Hematopoietic multipotent progenitor cell treated with erythropoietin and hydrocortisone succinate and interleukin-3 and kit ligand, for 8 days (in vitro differentiated cells): ENCODE results near the gene GAGE12E.
"Not testable (repeated sequence)": the region's sequence is repeated elsewhere in the genome, so short reads cannot be mapped to it uniquely, and the experiment has no call there.

ENCODE experiments used
- DNase-seq: peaks from one replicate; pipeline ENCODE4 v3.0.0-alpha.2; 2015

The GAGE12E gene

DNA sequence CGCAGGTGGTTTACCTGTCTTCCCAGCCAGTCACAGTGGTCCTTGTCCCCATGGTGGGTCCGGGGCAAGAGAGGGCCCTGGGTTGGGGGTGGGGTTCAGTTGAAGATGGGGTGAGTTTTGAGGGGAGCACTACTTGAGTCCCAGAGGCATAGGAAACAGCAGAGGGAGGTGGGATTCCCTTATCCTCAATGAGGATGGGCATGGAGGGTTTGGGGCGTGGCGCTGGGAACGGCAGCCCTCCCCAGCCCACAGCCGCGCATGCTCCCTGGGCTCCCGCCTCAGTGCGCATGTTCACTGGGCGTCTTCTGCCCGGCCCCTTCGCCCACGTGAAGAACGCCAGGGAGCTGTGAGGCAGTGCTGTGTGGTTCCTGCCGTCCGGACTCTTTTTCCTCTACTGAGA is at the start of gene GAGE12E:
GAGE12E (plus strand) TSS at position 301 of the 400 bp plus-strand sequence. CDS start 1,155 bp downstream, outside the sequence.
- not testable (repeated sequence) for DNase-seq

DNA sequence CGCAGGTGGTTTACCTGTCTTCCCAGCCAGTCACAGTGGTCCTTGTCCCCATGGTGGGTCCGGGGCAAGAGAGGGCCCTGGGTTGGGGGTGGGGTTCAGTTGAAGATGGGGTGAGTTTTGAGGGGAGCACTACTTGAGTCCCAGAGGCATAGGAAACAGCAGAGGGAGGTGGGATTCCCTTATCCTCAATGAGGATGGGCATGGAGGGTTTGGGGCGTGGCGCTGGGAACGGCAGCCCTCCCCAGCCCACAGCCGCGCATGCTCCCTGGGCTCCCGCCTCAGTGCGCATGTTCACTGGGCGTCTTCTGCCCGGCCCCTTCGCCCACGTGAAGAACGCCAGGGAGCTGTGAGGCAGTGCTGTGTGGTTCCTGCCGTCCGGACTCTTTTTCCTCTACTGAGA is 19.2 kb upstream of the GAGE12E start, which contains the start of gene GAGE12C:
GAGE12C (plus strand) TSS at position 301 of the 400 bp plus-strand sequence. CDS start 1,155 bp downstream, outside the sequence.
- not testable (repeated sequence) for DNase-seq

DNA sequence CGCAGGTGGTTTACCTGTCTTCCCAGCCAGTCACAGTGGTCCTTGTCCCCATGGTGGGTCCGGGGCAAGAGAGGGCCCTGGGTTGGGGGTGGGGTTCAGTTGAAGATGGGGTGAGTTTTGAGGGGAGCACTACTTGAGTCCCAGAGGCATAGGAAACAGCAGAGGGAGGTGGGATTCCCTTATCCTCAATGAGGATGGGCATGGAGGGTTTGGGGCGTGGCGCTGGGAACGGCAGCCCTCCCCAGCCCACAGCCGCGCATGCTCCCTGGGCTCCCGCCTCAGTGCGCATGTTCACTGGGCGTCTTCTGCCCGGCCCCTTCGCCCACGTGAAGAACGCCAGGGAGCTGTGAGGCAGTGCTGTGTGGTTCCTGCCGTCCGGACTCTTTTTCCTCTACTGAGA is 9.7 kb upstream of the GAGE12E start, which contains the start of gene GAGE12D:
GAGE12D (plus strand) TSS at position 301 of the 400 bp plus-strand sequence. CDS start 1,155 bp downstream, outside the sequence.
- not testable (repeated sequence) for DNase-seq

GRCh38 chrX:49560542-49560941 is 9.5 kb downstream of the GAGE12E start, which contains the start of gene GAGE12F:
Gene GAGE12F (plus strand): TSS chrX:49560842. CDS start chrX:49561997, 1,155 bp downstream.
- not testable (repeated sequence) for DNase-seq

DNA sequence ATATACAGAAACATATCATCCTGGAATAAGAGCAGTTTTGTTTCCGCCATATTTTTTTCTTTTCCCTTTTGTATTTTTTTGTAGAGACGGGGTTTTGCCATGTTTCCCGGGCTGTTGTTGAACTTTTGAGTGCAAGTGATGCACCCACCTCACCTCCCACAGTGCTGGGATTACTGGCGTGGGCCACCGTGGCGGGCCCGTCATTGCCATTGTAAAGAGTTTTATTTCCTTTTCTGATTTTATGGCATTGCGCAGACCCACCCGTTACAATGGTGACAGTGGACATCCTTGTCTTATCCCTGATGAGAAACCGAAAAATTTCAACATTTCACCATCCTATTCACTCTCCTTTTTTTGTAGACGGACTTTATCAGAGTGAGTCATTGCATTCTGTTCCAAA is 17.6 kb downstream of the GAGE12E start:
- DNase-seq = not testable (repeated sequence)

DNA sequence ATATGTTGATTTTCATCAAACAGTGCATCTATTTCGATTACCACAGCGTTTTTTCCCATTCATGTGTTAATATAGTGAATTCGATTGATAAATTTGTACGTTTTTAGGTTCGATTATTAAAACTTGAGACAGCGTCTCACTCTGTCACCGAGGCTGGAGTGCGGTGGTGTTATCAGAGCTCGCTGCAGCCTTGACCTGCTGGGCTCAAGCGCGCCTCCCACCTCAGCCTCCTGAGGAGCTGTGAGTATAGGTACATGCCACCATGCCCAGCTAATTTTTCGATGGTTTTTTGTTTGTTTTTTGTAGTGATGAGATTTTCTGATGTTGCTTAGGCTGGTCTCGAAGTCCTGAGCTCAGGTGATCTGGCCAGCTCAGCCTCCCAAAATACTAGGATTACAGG is 18.1 kb downstream of the GAGE12E start:
- not testable (repeated sequence) for DNase-seq

GRCh38 chrX:49570100-49570499 is 19.0 kb downstream of the GAGE12E start, which contains the start of gene GAGE12G:
Gene GAGE12G (plus strand): TSS chrX:49570400. CDS start chrX:49571555, 1,155 bp downstream.
- not testable (repeated sequence) for DNase-seq

DNA sequence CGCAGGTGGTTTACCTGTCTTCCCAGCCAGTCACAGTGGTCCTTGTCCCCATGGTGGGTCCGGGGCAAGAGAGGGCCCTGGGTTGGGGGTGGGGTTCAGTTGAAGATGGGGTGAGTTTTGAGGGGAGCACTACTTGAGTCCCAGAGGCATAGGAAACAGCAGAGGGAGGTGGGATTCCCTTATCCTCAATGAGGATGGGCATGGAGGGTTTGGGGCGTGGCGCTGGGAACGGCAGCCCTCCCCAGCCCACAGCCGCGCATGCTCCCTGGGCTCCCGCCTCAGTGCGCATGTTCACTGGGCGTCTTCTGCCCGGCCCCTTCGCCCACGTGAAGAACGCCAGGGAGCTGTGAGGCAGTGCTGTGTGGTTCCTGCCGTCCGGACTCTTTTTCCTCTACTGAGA is 28.6 kb downstream of the GAGE12E start, which contains the start of gene GAGE12H:
GAGE12H (plus strand) TSS at position 301 of the 400 bp plus-strand sequence. CDS start 1,155 bp downstream, outside the sequence.
- not testable (repeated sequence) for DNase-seq

DNA sequence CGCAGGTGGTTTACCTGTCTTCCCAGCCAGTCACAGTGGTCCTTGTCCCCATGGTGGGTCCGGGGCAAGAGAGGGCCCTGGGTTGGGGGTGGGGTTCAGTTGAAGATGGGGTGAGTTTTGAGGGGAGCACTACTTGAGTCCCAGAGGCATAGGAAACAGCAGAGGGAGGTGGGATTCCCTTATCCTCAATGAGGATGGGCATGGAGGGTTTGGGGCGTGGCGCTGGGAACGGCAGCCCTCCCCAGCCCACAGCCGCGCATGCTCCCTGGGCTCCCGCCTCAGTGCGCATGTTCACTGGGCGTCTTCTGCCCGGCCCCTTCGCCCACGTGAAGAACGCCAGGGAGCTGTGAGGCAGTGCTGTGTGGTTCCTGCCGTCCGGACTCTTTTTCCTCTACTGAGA is 38.1 kb downstream of the GAGE12E start, which contains the start of gene GAGE2A:
GAGE2A (plus strand) TSS at position 301 of the 400 bp plus-strand sequence. CDS start 1,155 bp downstream, outside the sequence.
- not testable (repeated sequence) for DNase-seq

- DNase-seq = not testable (repeated sequence)
Observed at GRCh38 chrX:49589769-49590478, 38.8 kb downstream of the GAGE12E start.

DNA sequence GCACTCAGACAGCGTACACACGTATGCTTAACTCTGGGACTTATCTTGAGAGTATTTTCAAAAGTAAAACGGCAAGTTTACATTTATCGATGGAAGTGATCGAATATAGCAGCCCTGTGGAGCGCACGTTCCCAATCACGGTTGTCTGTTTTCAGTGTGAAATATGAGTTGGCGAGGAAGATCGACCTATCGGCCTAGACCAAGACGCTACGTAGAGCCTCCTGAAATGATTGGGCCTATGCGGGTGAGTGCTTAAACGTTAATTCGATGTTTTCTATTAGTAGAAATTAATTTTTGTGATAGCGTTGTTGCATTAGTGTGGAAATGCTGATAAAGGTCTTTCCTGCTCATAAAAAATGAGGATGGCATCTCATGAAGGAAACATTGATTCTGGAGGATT is 39.4 kb downstream of the GAGE12E start:
- DNase-seq = not testable (repeated sequence)

- not testable (repeated sequence) for DNase-seq
Observed at GRCh38 chrX:49598720-49599119, 47.6 kb downstream of the GAGE12E start, which contains the start of gene GAGE1. Gene GAGE1 (plus strand): TSS chrX:49599020. CDS start chrX:49600175, 1,155 bp downstream.
